A673 (cell line): Measurements from ENCODE around the gene ZNF683. TPM values are rescaled to one million over a fixed set of nuclear protein-coding genes. Genes with fewer than 3 reads are reported as not detected.

Experiments used
- BruUV-seq: library from RNA; stranded (reverse); fragments of 400-500 nt; replicated peaks from 2 replicates; lab custom pipeline; 2021; lab: Mats Ljungman, UMichigan
- CTCF ChIA-PET: fragments of 300-600 bp; sonication (Branson Sonifier 250); formaldehyde crosslinking; loops from one replicate; lab custom pipeline; 2022; ENCODE audit warnings: antibody characterized with exemption; lab: Charles Lee
- POLR2A ChIA-PET: fragments of 300-600 bp; sonication (Branson Sonifier 250); formaldehyde crosslinking; loops from one replicate; lab custom pipeline; 2022; ENCODE audit warnings: antibody characterized with exemption; ENCODE audit not compliant: low non-redundant PET; lab: Charles Lee
- DNase-seq: peaks from one replicate; pipeline ENCODE4 v3.0.0-alpha.2; 2015; ENCODE audit warnings: low spot score
- H3K27ac ChIP-seq: fragments of 200-600 bp; sonication (generic); 2 replicates; pipeline ENCODE4 v1.5.1; 2016; ENCODE audit warnings: mixed run types, low read depth, mild to moderate bottlenecking, mixed read lengths, antibody characterized with exemption, low read length; ENCODE audit not compliant: poor library complexity, severe bottlenecking
- H3K27me3 ChIP-seq: fragments of 200-600 bp; sonication (generic); replicated peaks from 2 replicates; pipeline ENCODE4 v1.6.1; 2017; ENCODE audit warnings: mixed run types, low read depth, mild to moderate bottlenecking, mixed read lengths, antibody characterized with exemption, low read length; ENCODE audit not compliant: insufficient read depth, poor library complexity
- H3K36me3 ChIP-seq: fragments of 200-600 bp; sonication (generic); 2 replicates; pipeline ENCODE4 v1.6.1; 2016; ENCODE audit warnings: mixed run types, mild to moderate bottlenecking, mixed read lengths, antibody characterized with exemption, low read length; ENCODE audit not compliant: insufficient read depth, poor library complexity, severe bottlenecking
- H3K4me1 ChIP-seq: fragments of 200-600 bp; sonication (generic); 2 replicates; pipeline ENCODE4 v1.6.1; 2017; ENCODE audit warnings: mixed run types, mild to moderate bottlenecking, mixed read lengths, antibody characterized with exemption, low read length; ENCODE audit not compliant: insufficient read depth, poor library complexity, severe bottlenecking
- H3K4me3 ChIP-seq: fragments of 200-600 bp; sonication (generic); 2 replicates; pipeline ENCODE4 v1.5.1; 2016; ENCODE audit warnings: low read depth, mixed run types, mild to moderate bottlenecking, mixed read lengths, low read length; ENCODE audit not compliant: poor library complexity, severe bottlenecking
- H3K9me3 ChIP-seq: fragments of 200-600 bp; sonication (generic); 2 replicates; pipeline ENCODE4 v1.6.1; 2016; ENCODE audit warnings: mixed run types, low read depth, mild to moderate bottlenecking, mixed read lengths, antibody characterized with exemption, low read length; ENCODE audit not compliant: poor library complexity, severe bottlenecking
- EZH2 ChIP-seq: fragments of 200-600 bp; sonication (generic); IDR thresholded peaks from 2 replicates; pipeline ENCODE4 v1.6.1; 2017; ENCODE audit warnings: borderline replicate concordance, low read depth, mild to moderate bottlenecking, mixed read lengths, antibody characterized with exemption, low read length; ENCODE audit not compliant: poor library complexity, severe bottlenecking
- intact Hi-C: fragments of 100-400 bp; cut with micrococcal nuclease; formaldehyde crosslinking; loops from one replicate; pipeline ENCODE4 v1.10.0; 2022; ENCODE audit not compliant: unreplicated experiment
- total RNA-seq: library from RNA; stranded (reverse); gene quantifications from 2 replicates; pipeline ENCODE4 v1.2.3, GENCODE V29; 2021
- TF ChIP-seq, protein P1 (sequence below): fragments of 300-800, 200-600 bp; sonication (generic); conservative IDR thresholded peaks from 2 replicates; pipeline ENCODE4 v1.5.1; 2017; ENCODE audit warnings: low read depth, mild to moderate bottlenecking, antibody characterized with exemption, low read length, moderate library complexity, mixed read lengths

Gene ZNF683
- total RNA-seq, 1 experiment from 2014 or later, result not detected

DNA sequence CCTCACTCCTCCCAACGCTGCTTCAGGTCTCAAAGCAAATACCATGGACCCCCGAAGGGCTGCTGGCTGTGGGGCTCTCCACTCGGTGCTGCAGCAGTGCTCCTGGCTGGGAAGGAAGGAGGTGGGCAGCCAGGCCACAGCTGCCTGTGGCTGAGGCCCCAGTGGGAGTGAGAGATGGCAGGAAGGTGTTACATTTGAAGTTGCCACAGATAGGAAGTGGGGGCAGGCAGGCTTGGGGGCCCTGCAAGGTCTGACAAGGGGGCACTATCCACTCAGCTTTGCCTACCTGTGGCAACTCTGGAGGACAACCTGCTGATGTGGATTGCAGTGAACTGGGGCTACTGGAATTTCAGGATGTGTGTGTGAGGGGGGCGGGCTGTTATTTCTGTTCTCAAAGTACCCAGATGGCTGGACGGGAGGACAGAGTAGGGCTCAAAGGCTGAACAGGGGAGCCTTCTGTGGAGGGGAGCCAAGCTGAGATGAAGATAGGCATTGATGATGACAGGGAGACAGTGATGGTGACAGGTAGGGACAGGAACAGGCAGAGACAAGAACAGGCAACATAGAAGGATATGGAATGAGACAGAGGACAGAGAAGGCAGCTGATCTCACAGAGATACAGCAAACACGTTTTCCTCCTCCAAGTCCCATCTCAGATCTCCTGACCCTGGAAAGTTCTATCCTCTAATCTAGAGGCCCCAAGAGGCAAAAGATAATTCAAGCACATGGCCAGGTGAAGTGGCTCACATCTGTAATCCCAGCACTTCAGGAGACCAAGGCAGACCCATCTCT is 1.8 kb downstream of the ZNF683 start:
- no peak for DNase-seq
- CTCF ChIA-PET, result no interaction called here

DNA sequence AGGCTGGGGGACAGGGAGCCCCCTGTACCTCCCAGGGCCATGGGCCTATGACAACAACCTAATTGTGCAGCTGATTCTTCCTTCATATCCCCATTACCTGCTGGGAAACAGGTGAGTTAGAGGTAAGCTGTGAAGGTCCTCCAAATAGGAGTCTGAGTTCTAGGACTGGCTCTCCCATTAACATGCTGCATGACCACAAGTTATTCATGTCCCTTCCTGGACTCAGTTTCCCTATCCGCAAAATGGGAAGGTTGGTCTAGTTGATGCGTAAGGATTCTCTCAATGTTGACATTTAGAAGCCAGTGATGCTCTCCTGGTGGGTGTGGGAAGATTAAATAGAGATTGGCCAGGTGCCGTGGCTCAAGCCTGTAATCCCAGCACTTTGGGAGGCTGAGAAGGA is 4.1 kb downstream of the ZNF683 start:
- H3K9me3 ChIP-seq, result no peaks in the 10 kb centered on the region
- no peak overlapping the region for H3K4me3 ChIP-seq
- no peaks in the 10 kb centered on the region for H3K4me1 ChIP-seq
- H3K27me3 ChIP-seq, result no peaks in the 10 kb centered on the region
- H3K36me3 ChIP-seq, result no peaks in the 10 kb centered on the region
- ChIA-PET CTCF (no interaction called here), POLR2A (no interaction called here)
- H3K27ac ChIP-seq, result no peak overlapping the region
- TF ChIP-seq, protein P1, sequence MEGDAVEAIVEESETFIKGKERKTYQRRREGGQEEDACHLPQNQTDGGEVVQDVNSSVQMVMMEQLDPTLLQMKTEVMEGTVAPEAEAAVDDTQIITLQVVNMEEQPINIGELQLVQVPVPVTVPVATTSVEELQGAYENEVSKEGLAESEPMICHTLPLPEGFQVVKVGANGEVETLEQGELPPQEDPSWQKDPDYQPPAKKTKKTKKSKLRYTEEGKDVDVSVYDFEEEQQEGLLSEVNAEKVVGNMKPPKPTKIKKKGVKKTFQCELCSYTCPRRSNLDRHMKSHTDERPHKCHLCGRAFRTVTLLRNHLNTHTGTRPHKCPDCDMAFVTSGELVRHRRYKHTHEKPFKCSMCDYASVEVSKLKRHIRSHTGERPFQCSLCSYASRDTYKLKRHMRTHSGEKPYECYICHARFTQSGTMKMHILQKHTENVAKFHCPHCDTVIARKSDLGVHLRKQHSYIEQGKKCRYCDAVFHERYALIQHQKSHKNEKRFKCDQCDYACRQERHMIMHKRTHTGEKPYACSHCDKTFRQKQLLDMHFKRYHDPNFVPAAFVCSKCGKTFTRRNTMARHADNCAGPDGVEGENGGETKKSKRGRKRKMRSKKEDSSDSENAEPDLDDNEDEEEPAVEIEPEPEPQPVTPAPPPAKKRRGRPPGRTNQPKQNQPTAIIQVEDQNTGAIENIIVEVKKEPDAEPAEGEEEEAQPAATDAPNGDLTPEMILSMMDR, result no peak
- TF ChIP-seq EZH2, result no peak
- intact Hi-C loops, result no loop called here
- no peak for DNase-seq
- BruUV-seq, result no TSS peak

More for the DNA sequence above, 1.8 kb downstream of the ZNF683 start:
- H3K27me3 ChIP-seq, result no peaks in the 10 kb centered on the region
- no peaks in the 10 kb centered on the region for H3K9me3 ChIP-seq
- H3K36me3 ChIP-seq, result no peaks in the 10 kb centered on the region
- H3K4me3 ChIP-seq, result no peak overlapping the region
- intact Hi-C loops, result no loop called here
- TF ChIP-seq, protein P1, result no peak
- TF ChIP-seq EZH2, result no peak
- no peaks in the 10 kb centered on the region for H3K4me1 ChIP-seq
- POLR2A ChIA-PET, result no interaction called here
- H3K27ac ChIP-seq, result no peak overlapping the region
- BruUV-seq, result no TSS peak

DNA sequence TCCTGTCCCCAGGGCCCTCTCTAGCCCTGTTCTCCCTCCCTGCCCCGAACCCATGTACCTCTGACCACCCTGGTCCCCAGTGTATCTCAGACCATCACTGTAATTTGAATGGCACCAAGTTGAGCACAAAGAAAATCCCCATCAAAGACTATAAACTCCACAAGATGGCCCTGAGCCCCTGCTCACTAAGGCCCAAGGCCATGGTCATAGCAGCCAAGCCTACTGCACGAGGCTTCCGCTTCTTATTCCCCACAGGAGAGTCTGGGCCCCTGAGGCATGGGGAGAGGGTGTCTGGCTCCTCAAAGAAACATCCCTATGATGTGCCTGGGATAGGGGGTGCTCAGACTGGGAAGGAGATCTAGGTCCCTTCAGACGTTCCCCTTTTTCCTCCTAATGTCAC is 4.5 kb downstream of the ZNF683 start:
- no TSS peak for BruUV-seq
- H3K4me1 ChIP-seq, result no peaks in the 10 kb centered on the region
- H3K4me3 ChIP-seq, result no peak overlapping the region
- ChIA-PET CTCF (no interaction called here), POLR2A (no interaction called here)
- H3K27ac ChIP-seq, result no peak overlapping the region
- no peaks in the 10 kb centered on the region for H3K9me3 ChIP-seq
- no peaks in the 10 kb centered on the region for H3K27me3 ChIP-seq
- no peak for TF ChIP-seq EZH2
- TF ChIP-seq, protein P1, result no peak
- H3K36me3 ChIP-seq, result no peaks in the 10 kb centered on the region
- intact Hi-C loops, result no loop called here
- no peak for DNase-seq
